Measurements from ENCODE around the gene FDX2.

The FDX2 gene

GRCh38 chr19:10332965-10333757 is 17.3 kb upstream of the FDX2 start, which contains the start of gene RAVER1:
RAVER1 (minus strand) TSS chr19:10333529; CDS start chr19:10333507, 22 bp downstream.
- peak; percentile 99 for DNase-seq

GRCh38 chr19:10332158-10332964 is 16.5 kb upstream of the FDX2 start:
- DNase-seq: no peak

GRCh38 chr19:10329555-10329954 is 13.7 kb upstream of the FDX2 start:
- DNase-seq: no peak

GRCh38 chr19:10328558-10329429 is 13.0 kb upstream of the FDX2 start:
- no peak for DNase-seq

- no peak for DNase-seq
Observed at GRCh38 chr19:10327793-10328192, 12.0 kb upstream of the FDX2 start.

GRCh38 chr19:10325732-10326131 is 9.9 kb upstream of the FDX2 start:
- no peak for DNase-seq

- DNase-seq: no peak
Observed at GRCh38 chr19:10321874-10322835, 6.3 kb upstream of the FDX2 start.

GRCh38 chr19:10321417-10321797 is 5.6 kb upstream of the FDX2 start:
- DNase-seq: no peak

GRCh38 chr19:10320602-10321416 is 5.0 kb upstream of the FDX2 start:
- no peak for DNase-seq

- no peak for DNase-seq
Observed at GRCh38 chr19:10318807-10319682, 3.2 kb upstream of the FDX2 start.

GRCh38 chr19:10317857-10318462 is 2.1 kb upstream of the FDX2 start:
- DNase-seq: no peak

- no peak for DNase-seq
Observed at GRCh38 chr19:10317045-10317856, 1.4 kb upstream of the FDX2 start.

GRCh38 chr19:10316229-10317044 is 622 bp upstream of the FDX2 start:
- DNase-seq: no peak

GRCh38 chr19:10309423-10309822 is 6.4 kb downstream of the FDX2 start, which contains the start of gene ZGLP1:
ZGLP1 (minus strand) TSS chr19:10309815.
- DNase-seq: no peak

GRCh38 chr19:10306327-10306726 is 9.5 kb downstream of the FDX2 start:
- DNase-seq: no peak

- DNase-seq: no peak
Observed at GRCh38 chr19:10305139-10305806, 10.5 kb downstream of the FDX2 start.

Data from right hindlimb (tissue), 1 donor.